COR-L47 (cell line): ENCODE results near the gene TMTC3.

Experiments used
- DNase-seq: peaks from one replicate; lab custom pipeline; 2025; lab: John Stamatoyannopoulos, UW

Gene TMTC3

GRCh38 chr12:88227263-88227662, 85.2 kb downstream of the TMTC3 start:
- DNase-seq, result no peak

GRCh38 chr12:88227871-88228270, 85.8 kb downstream of the TMTC3 start:
- DNase-seq, result no peak

- DNase-seq, result no peak
Measured at GRCh38 chr12:88228720-88229119, 86.6 kb downstream of the TMTC3 start.

- DNase-seq, result no peak
Measured at GRCh38 chr12:88230271-88230670, 88.2 kb downstream of the TMTC3 start.

- no peak for DNase-seq
Measured at GRCh38 chr12:88235183-88235833, 93.2 kb downstream of the TMTC3 start.

GRCh38 chr12:88237954-88238353, 95.8 kb downstream of the TMTC3 start:
- DNase-seq, result no peak

- DNase-seq, result no peak
Measured at GRCh38 chr12:88238406-88238805, 96.3 kb downstream of the TMTC3 start.

GRCh38 chr12:88241862-88242570, 99.9 kb downstream of the TMTC3 start:
- DNase-seq, result no peak

GRCh38 chr12:88242571-88242925, 100.4 kb downstream of the TMTC3 start:
- DNase-seq, result no peak

GRCh38 chr12:88242939-88243338, 100.8 kb downstream of the TMTC3 start:
- no peak for DNase-seq

GRCh38 chr12:88243982-88244381, 101.9 kb downstream of the TMTC3 start:
- no peak for DNase-seq

GRCh38 chr12:88245905-88246304, 103.8 kb downstream of the TMTC3 start:
- no peak for DNase-seq

GRCh38 chr12:88247241-88247643, 105.1 kb downstream of the TMTC3 start:
- no peak for DNase-seq

- no peak for DNase-seq
Measured at GRCh38 chr12:88248606-88249005, 106.5 kb downstream of the TMTC3 start.
